Motor neuron (in vitro differentiated cells): ENCODE data around the gene DNAJC2. TPM values are rescaled to one million over a fixed set of nuclear protein-coding genes. Genes with fewer than 3 reads are reported as not detected.
A peak's percentile ranks its signal among the peaks of the same experiment; 100 is the strongest.

Experiments used
- ATAC-seq, 8 experiments: fragments of 200-7000 bp; cut with Tn5 transposase; replicated peaks in 6 of 8; 2 replicates each; pipeline ENCODE4 v1.8.0; 2021; ENCODE audit warnings: mild to moderate bottlenecking in 8 of 8, moderate library complexity in 8 of 8
- H3K27ac ChIP-seq, 2 donors: fragments of 250-450 bp; sonication (Bioruptor Pico); 2 replicates each; pipeline ENCODE4 v1.9.0; 2021; ENCODE audit warnings: antibody characterized with exemption in 2 of 2, mild to moderate bottlenecking in 2 of 2, moderate library complexity in 1 of 2
- H3K4me1 ChIP-seq, 2 donors: fragments of 250-450 bp; sonication (Bioruptor Pico); replicated peaks in 1 of 2; 2 replicates each; pipeline ENCODE4 v1.6.1; 2021; ENCODE audit warnings: antibody characterized with exemption in 2 of 2, mild to moderate bottlenecking in 2 of 2, moderate library complexity in 1 of 2
- H3K4me3 ChIP-seq, 5 donors: fragments of 250-450 bp; sonication (Bioruptor Pico); 2 replicates each; pipeline ENCODE4 v1.9.0; 2021; ENCODE audit warnings: antibody characterized with exemption in 5 of 5, mild to moderate bottlenecking in 5 of 5, moderate library complexity in 4 of 5
- WGBS, 10 experiments: fragments of 450-650 bp; shearing (Covaris generic); methylation state at CpG; one replicate each; pipeline ENCODE4 v1.0.0; 2022; 5-methylcytosine and 5-hydroxymethylcytosine counted together
- in situ Hi-C, 9 experiments: fragments of 400-800 bp; cut with MboI; loops; one replicate each; pipeline ENCODE4 v1.15.0; 2021; ENCODE audit warnings: low sequenced_read_pairs in 9 of 9, low pct_unique_long_range_greater_than_20kb in 2 of 9; ENCODE audit not compliant: unreplicated experiment in 9 of 9
- total RNA-seq, 8 experiments: library from RNA; unstranded; fragments of 300-600 nt; gene quantifications; 2 replicates each; pipeline versions ENCODE4 v1.2.3 to v1.2.4, GENCODE V29; 2022

DNAJC2 gene
- total RNA-seq, 8 experiments from 2014 or later = 18.3 to 47.2 (median 29.0) TPM

DNA sequence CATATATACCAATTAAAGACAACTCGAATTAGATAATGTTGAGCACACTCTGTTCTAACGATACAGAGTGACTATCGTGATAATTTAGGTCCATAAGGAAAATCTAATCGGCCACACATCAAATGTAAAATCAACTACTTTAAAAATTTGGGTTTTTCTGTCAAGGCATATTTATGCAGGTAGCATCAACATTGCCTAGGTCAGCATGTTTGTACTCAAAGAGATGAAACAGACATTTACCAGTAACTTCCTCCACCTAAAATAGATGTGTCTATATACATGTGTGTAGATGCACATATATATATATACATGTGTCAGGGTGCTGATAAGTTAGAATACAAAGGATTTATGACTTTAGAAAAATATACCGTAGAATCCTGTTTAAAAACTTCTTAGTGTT, 24.9 kb upstream of the DNAJC2 start:
- in situ Hi-C loops = no loop called here
- no peak for ATAC-seq
- Histone ChIP-seq H3K27ac (no peak overlapping the region), H3K4me1 (no peaks in the 10 kb centered on the region), H3K4me3 (no peak overlapping the region)
- WGBS, 10 experiments = 77 to 100% (median 93%) methylated on average over 1 to 5 of the region's 5 CpGs

DNA sequence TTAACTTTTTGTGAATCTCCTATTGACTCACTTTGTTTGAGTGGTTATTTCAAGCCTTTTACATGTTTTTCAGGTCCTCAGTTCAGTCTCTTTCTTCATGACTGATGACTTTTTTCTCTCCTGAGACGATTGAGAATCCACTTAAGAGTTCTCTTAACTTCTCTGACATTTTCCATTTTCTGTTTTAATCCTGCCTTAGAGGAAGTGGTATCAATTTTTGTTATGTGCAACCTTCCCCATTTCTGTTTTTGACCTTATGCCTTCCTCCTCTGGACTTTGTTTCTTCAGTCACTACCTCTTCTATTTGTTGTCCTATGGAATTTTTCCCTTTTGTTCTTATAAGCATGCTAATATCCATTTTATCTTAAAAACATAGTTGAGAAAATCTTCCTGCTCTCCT, 5.2 kb upstream of the DNAJC2 start:
- Histone ChIP-seq H3K4me3 (no peak overlapping the region), H3K4me1 (peaks cover 9 to 27% of the 10 kb centered on the region in 2 donors), H3K27ac (no peak overlapping the region)
- in situ Hi-C loops = no loop called here
- 57 to 100% (median 81%) methylated on average over 1 of the region's 1 CpG; no CpG with 5 or more reads in 1 of the 10 experiments for WGBS, 10 experiments
- ATAC-seq = no peak

DNA sequence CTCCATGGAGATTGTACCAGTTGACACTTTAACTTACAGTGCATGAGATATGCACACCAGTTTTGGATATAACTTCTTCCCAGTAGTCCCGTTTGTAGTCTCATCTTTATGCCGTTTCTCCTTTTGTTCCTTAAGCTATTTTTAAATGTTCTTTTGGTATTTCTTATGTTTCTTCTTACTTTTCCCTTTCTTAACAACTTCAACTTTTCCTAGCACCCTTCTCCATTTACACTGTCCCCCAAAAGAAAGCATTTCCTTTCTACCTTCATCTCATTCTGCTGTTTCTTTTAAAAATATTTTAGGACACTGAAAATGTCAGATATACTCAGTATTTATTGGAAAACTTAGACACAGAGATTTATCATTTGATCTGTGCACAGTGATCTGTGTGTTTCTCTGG, 4.4 kb upstream of the DNAJC2 start:
- in situ Hi-C loops = no loop called here
- WGBS, 10 experiments = 6 to 83% (median 57%) methylated on average over 2 of the region's 2 CpGs; no CpG with 5 or more reads in 1 of the 10 experiments
- ATAC-seq = no peak
- peaks cover 9 to 27% of the 10 kb centered on the region in 2 donors for H3K4me1 ChIP-seq
- H3K4me3 ChIP-seq = peak overlapping the region; percentile 64 to 98 (median 93)
- no peak overlapping the region for H3K27ac ChIP-seq

DNA sequence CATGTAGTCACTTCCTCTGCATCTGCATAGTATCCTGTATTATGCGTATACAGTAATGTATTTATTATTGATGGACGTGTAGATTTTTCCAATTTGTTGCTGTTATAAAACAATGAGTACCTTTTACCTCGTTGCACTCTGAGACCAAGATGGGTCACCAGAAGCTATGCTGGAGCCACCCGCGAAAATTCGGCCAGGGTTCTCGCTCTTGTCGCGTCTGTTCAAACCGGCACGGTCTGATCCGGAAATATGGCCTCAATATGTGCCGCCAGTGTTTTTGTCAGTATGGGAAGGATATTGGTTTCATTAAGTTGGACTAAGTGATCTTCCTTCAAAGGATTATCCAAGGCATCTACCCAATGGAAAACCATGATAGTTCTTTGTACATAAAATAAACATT, 3.9 kb upstream of the DNAJC2 start:
- 0 to 47% (median 21%) methylated on average over 1 to 13 of the region's 13 CpGs for WGBS, 10 experiments
- peaks cover 9 to 29% of the 10 kb centered on the region in 2 donors for H3K4me1 ChIP-seq
- in situ Hi-C loops = no loop called here
- no peak for ATAC-seq
- H3K27ac ChIP-seq = no peak overlapping the region
- H3K4me3 ChIP-seq = peak overlapping the region; percentile 64 to 98 (median 93)

DNA sequence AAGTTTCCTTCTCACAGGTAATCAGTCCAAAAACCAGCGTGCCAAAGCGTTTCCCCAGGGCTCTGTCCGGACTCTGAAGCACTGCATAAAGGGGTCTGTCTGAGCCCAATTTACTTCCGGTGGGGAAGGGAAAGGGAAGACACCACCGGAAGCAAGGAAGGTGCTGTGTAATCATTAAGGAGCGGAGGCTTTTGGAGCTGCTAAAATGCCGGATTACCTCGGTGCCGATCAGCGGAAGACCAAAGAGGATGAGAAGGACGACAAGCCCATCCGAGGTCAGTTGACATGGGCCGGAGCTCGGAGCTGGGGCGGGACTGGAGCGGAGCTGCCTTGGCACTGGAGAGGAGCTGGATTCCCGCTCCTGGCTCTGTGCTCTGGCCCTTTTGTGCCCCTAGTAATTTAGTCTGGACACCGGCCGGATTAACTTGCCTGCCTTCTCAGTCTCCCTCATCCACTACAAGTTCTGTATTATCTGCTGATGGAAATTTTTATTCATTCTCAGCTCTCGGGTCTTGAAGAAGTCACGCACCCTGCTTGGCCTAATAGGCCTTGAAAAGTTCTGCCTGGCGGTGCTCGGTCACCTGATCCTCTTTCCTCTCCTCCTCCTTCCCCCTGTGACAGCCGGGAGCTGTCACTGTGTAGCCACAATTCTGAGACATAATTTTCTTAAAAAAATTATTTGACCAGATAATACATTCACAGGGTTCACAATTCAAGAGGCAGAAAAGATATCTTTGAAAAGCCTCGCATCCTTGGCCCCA, 3.1 kb upstream of the DNAJC2 start, which contains the start of gene PSMC2:
TSS of gene PSMC2 (plus strand) at position 137 of the 761 bp plus-strand sequence. CDS start at position 206, 69 bp downstream.
- ATAC-seq = peak; percentile 72 to 86 (median 80)
- whole genome bisulfite sequencing, 10 experiments = 0 to 20% (median 1%) methylated on average over 1 to 17 of the region's 25 CpGs

DNA sequence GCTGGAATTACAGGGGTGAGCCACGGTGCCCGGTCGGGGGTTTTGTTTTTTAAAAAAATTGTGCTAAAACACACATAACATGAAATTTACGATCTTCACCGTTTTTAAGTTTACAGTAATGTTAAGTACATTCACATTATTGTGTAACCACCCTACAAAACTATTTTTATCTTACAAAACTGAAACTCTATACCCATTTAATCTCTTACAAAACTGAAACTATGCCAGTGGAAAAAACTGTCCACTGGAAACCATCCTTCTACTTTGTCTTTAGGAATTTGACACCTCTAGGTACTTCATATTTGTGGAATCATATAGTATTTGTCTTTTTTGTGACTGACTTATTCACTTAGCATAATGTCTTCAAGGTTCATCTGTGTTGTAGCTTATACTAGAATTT, 1.8 kb upstream of the DNAJC2 start:
- Histone ChIP-seq H3K4me1 (peaks cover 12 to 34% of the 10 kb centered on the region in 2 donors), H3K4me3 (no peak overlapping the region), H3K27ac (no peak overlapping the region)
- ATAC-seq = no peak
- WGBS, 10 experiments = 55 to 100% (median 96%) methylated on average over 2 to 5 of the region's 5 CpGs; no CpG with 5 or more reads in 1 of the 10 experiments
- in situ Hi-C loops = no loop called here

More for the DNA sequence above, 3.1 kb upstream of the DNAJC2 start, which contains the start of gene PSMC2:
- in situ Hi-C loops = no loop called here
- peak within 1 kb of the TSS; percentile 64 to 98 (median 93) for H3K4me3 ChIP-seq
- peaks cover 12 to 37% of the 10 kb centered on the region in 2 donors for H3K4me1 ChIP-seq
- H3K27ac ChIP-seq = peak within 1 kb of the TSS; percentile 91 to 93

DNA sequence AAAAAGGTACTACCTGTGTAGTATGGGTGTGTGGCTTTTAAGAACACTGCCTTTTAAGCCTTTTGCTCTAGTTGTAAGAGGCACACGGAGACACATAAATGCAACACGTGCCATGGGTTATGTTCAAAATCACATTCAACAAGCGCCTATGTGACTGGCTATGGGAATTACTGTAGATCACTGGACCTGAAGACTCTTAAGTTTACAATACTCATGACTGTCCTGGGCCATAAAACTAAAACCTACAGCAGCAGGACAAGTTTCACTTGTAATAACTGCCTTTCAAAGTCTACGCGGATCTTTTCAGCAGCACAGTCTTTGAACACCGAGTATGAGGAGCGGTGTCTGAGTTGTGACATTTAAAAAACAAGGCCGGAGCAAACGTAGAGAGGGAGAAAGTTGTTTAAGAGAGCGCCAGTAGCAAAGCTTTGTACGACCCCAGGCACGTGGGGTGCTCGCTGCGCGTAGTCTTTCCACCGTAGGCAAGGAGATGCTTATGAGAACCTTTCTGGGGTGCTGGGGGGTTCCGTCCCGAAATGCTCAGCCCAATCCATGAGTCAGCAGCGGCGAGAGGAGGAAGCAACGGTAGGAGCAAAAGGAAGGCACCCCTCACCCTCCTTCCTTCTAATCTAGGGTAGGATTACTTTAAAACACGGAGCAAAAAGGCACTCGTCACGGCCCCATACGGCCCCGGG, 662 bp downstream of the DNAJC2 start:
- peak in 2 of 8 experiments; percentile 38 to 40 for ATAC-seq
- Histone ChIP-seq H3K4me1 (peaks cover 12 to 22% of the 10 kb centered on the region in 2 donors), H3K27ac (peak overlapping the region; percentile 70 to 91), H3K4me3 (peak overlapping the region; percentile 63 to 98 (median 78))
- in situ Hi-C loops = no loop called here
- 0 to 6% (median 0%) methylated on average over 1 to 24 of the region's 26 CpGs; no CpG with 5 or more reads in 2 of the 10 experiments for WGBS, 10 experiments

DNA sequence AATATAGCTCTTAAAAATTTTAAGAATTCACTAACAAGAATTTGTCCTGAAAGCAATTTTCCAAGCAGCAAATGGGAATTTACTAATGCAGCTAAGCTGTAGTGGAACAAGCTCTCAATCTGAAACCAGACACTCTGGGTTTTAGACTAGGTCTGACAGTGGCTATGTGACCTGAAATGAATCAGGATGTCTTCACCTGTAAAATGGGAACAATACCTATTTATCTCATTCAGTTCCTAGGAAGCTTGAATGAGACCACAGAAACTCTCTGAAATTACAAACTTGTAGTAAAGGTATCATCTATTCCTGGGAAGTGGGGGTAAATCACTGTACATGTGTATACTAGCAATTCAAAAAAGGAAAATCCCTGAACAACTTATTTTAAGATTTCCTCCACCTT, 1.2 kb downstream of the DNAJC2 start:
- H3K27ac ChIP-seq = no peak overlapping the region
- in situ Hi-C loops = no loop called here
- peaks cover 7 to 17% of the 10 kb centered on the region in 2 donors for H3K4me1 ChIP-seq
- peak overlapping the region; percentile 63 to 98 (median 78) for H3K4me3 ChIP-seq
- ATAC-seq = no peak

DNA sequence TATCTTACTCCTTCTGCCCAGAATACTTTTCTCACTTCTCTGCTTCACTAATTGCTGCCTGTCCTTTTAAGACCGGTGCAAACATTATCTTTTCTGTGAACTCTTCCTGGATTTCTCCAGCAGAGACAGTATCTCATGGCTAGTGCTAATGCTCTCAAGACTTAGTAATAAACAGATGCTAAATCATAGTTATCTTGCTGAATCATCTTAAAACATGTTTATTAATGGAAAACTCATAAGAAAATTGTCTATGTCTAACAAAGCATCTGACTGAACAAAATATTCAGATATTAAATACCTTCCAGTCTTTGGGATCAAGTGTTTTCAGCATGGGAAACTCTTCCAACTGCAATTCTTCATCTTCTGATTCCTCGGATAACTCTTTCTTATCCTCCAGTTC, 3.1 kb downstream of the DNAJC2 start:
- no peak overlapping the region for H3K4me3 ChIP-seq
- peaks cover 3 to 10% of the 10 kb centered on the region in 2 donors for H3K4me1 ChIP-seq
- no peak overlapping the region for H3K27ac ChIP-seq
- 71 to 100% (median 95%) methylated on average over 1 to 2 of the region's 2 CpGs for WGBS, 10 experiments
- in situ Hi-C loops = no loop called here
- no peak for ATAC-seq

DNA sequence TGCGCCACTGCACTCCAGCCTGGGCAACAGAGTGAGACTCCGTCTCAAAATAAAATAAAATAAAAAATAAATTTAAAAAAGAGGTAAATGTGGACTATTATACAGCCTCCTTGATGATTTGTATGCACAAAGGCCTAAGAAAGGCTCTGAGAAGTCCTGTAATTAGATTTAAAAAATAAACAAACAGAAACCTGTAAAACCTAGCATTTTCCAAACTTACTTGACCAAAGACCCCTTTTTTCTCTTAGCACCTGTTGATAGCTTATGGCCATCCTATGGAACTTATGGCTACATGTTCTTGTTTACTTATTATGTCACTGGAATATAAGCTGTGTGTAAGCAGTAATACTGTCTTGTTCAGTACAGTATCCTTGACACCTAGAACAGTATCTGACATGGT, 5.7 kb downstream of the DNAJC2 start:
- in situ Hi-C loops = no loop called here
- H3K4me1 ChIP-seq = peaks cover 3 to 10% of the 10 kb centered on the region in 2 donors
- 80 to 100% (median 96%) methylated on average over 1 to 2 of the region's 2 CpGs; no CpG with 5 or more reads in 6 of the 10 experiments for WGBS, 10 experiments
- no peak overlapping the region for H3K4me3 ChIP-seq
- no peak for ATAC-seq
- no peak overlapping the region for H3K27ac ChIP-seq

DNA sequence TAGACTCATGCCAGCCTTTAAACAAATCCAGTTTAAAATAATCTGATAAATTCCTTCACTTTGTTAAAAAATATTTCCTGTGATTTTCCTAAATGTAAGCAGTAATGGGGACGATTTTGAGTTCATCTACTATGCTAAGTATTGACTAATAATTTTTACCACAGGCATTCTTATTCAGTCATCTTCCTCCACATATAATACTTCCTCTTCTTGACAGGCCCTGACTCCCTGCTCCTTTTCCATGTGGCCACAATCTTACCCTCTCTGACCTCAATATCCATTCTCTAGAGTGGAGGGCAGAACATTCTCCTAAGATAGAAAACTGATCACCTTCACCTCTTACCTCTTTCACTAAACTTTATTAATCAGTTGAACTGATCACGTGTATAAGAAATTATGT, 7.8 kb downstream of the DNAJC2 start:
- ATAC-seq = no peak
- in situ Hi-C loops = no loop called here
- WGBS, 10 experiments = 80 to 100% (median 100%) methylated on average over 1 to 2 of the region's 2 CpGs
- Histone ChIP-seq H3K4me3 (no peak overlapping the region), H3K4me1 (no peaks in the 10 kb centered on the region), H3K27ac (no peak overlapping the region)

DNA sequence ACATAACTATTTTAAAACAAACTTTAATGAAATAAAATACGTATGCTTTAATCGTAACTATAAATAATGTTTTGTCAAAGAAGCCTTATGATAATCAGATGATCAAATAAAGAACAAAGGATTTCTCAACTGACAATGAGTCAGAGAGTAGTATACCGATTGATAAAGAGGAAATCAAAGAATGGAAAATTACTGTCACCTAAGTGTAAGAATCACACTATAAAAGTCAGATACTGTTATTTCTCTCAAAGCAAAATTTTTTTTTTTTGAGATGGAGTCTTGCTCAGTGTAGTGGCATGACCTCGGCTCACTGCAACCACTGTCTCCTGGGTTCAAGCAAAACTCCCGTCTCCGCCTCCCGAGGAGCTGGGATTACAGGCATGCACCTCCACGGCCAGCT, 18.8 kb downstream of the DNAJC2 start:
- no peak overlapping the region for H3K27ac ChIP-seq
- H3K4me1 ChIP-seq = no peaks in the 10 kb centered on the region
- no peak overlapping the region for H3K4me3 ChIP-seq
- in situ Hi-C loops = no loop called here
- WGBS, 10 experiments = 77 to 100% (median 97%) methylated on average over 2 to 8 of the region's 8 CpGs
- ATAC-seq = no peak

DNA sequence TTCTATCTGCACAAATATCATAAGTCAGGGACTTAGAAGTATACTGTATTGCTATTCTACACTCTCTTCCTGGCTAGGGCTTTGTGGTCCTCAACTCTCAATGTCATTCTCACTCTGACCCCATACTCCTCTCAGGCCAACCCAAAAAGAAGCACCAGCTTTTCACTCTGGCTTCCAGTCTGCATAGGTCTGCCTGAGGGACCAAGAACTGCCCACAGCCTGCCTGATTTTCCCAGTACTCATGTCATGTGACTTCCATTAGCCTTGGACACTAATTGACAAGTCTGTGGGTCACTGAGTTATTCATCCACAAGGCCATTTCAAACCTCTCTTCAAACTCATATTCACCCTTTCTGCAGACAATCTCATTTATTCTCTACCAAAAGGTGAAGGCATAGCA, 27.6 kb downstream of the DNAJC2 start:
- Histone ChIP-seq H3K4me3 (no peak overlapping the region), H3K4me1 (no peaks in the 10 kb centered on the region), H3K27ac (no peak overlapping the region)
- in situ Hi-C loops = no loop called here
- ATAC-seq = no peak
